ENCODE results near the gene RAB11FIP5. TPM values are rescaled to one million over a fixed set of nuclear protein-coding genes. Genes with fewer than 3 reads are reported as not detected.

RAB11FIP5 gene
- total RNA-seq, 4 donors from 2014 or later, result 27.1 to 35.3 (median 33.7) TPM

DNA sequence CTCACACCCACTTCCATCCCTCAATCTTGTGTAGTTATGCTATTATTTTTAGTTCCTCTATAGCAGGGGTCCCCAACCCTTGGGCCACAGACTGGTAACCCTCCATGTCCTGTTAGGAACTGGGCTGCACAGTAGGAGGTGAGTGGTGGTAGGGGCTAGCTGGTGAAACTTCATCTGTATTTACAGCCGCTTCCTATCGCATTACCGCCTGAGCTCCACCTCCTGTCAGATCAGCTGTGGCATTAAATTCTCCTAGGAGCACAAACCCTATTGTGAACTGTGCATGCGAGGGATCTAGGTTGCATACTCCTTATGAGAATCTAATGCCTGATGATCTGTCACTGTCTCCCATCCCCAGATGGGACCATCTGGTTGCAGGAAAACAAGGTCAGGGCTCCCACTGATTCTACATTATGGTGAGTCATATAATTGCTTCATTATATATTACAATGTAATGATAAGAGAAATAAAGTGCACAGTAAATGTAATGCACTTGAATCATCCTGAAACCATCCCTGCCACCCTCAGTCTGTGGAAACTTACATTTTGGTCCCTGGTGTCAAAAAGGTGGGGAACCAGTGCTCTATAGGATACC is 1.6 kb upstream of the RAB11FIP5 start:
- DNase-seq, result no peak
- Histone ChIP-seq H3K4me1 (peaks cover 27 to 31% of the 10 kb centered on the region in 2 donors), H3K9me3 (no peaks in the 10 kb centered on the region), H3K27ac (no peak overlapping the region), H3K27me3 (no peaks in the 10 kb centered on the region), H3K36me3 (no peaks in the 10 kb centered on the region), H3K4me3 (no peak overlapping the region)
- TF ChIP-seq POLR2A (IDR thresholded peaks at IDR 0.05), result no peak
- TF ChIP-seq, protein P1, sequence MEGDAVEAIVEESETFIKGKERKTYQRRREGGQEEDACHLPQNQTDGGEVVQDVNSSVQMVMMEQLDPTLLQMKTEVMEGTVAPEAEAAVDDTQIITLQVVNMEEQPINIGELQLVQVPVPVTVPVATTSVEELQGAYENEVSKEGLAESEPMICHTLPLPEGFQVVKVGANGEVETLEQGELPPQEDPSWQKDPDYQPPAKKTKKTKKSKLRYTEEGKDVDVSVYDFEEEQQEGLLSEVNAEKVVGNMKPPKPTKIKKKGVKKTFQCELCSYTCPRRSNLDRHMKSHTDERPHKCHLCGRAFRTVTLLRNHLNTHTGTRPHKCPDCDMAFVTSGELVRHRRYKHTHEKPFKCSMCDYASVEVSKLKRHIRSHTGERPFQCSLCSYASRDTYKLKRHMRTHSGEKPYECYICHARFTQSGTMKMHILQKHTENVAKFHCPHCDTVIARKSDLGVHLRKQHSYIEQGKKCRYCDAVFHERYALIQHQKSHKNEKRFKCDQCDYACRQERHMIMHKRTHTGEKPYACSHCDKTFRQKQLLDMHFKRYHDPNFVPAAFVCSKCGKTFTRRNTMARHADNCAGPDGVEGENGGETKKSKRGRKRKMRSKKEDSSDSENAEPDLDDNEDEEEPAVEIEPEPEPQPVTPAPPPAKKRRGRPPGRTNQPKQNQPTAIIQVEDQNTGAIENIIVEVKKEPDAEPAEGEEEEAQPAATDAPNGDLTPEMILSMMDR (IDR thresholded peaks at IDR 0.05 in 4 of 5, conservative IDR thresholded peaks at IDR 0.05 in 1 of 5), result no peak
- intact Hi-C loops (cut with DNase I; ENCODE audit: low total_unique reads) (loop anchor here (5.0 to 10.0 kb wide), 4 partner anchors 98 to 1172 kb away; partner anchors contain the start of genes ALMS1, CCT7, PRADC1 and SMYD5), in situ Hi-C loops (cut with MboI; ENCODE audit: low sequenced_read_pairs in 4 of 4) (no loop called here)
- ATAC-seq, result no peak

DNA sequence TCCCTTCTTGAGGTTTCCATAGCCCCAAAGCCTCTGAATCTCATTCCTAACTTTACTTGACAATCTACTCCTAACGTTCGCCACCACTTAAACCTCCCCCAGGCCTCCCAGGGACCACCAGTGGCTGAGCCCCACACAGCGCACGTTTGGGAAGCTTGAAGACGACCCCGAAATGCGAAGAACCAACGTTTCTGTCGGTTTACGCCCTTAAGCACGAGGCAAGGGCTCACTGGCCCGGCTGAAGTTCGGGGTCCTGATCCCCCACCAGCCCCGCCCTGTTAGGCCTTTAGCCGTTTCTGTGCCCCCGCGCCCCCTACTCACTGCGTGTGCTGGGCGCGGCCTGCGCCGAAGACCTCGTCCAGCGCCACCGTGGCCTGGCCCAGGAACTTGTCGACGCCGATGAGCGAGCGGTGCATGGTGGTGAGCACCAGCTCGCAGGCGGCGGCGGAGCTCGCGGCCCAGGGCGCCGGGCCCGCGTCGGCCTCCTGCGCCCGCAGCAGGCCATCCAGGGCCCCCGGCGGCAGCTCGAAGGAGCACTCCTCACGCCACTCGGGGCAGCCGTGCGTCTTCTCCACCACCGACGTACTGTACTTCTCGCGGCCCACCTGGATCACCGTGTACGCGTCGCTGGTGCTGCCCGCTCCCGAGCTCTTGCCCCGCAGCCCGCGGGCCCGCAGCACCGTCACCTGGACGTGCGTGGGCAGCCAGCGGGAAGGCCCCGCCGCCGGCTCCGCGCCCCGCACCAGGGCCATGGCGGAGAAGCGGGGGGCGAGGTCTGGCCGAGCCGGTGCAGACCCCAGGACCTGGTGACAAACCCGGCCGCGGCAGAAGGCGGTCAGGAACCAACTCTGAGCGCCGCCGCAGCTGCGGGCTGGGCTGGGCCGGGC is 479 bp downstream of the RAB11FIP5 start:
- intact Hi-C loops (cut with DNase I; ENCODE audit: low total_unique reads) (loop anchor here (1.0 to 10.0 kb wide), 5 partner anchors 41 to 1170 kb away; partner anchors contain the start of genes ALMS1, CCT7, PRADC1 and SFXN5), in situ Hi-C loops (cut with MboI; ENCODE audit: low sequenced_read_pairs in 4 of 4) (no loop called here)
- H3K9me3 ChIP-seq, result no peaks in the 10 kb centered on the region
- H3K4me3 ChIP-seq, result peak overlapping the region; percentile 77 to 97 (median 85)
- H3K27me3 ChIP-seq, result no peaks in the 10 kb centered on the region
- TF ChIP-seq, protein P1 (IDR thresholded peaks at IDR 0.05 in 4 of 5, conservative IDR thresholded peaks at IDR 0.05 in 1 of 5), result peak in 1 of 5 experiments; percentile 13
- TF ChIP-seq POLR2A (IDR thresholded peaks at IDR 0.05), result peak; percentile 70 to 75
- ATAC-seq (peak; percentile 46 to 48), DNase-seq (no peak)
- H3K27ac ChIP-seq, result peak overlapping the region; percentile 81 to 96 (median 87)
- no peaks in the 10 kb centered on the region for H3K36me3 ChIP-seq
- peaks cover 39 to 40% of the 10 kb centered on the region in 2 donors for H3K4me1 ChIP-seq

DNA sequence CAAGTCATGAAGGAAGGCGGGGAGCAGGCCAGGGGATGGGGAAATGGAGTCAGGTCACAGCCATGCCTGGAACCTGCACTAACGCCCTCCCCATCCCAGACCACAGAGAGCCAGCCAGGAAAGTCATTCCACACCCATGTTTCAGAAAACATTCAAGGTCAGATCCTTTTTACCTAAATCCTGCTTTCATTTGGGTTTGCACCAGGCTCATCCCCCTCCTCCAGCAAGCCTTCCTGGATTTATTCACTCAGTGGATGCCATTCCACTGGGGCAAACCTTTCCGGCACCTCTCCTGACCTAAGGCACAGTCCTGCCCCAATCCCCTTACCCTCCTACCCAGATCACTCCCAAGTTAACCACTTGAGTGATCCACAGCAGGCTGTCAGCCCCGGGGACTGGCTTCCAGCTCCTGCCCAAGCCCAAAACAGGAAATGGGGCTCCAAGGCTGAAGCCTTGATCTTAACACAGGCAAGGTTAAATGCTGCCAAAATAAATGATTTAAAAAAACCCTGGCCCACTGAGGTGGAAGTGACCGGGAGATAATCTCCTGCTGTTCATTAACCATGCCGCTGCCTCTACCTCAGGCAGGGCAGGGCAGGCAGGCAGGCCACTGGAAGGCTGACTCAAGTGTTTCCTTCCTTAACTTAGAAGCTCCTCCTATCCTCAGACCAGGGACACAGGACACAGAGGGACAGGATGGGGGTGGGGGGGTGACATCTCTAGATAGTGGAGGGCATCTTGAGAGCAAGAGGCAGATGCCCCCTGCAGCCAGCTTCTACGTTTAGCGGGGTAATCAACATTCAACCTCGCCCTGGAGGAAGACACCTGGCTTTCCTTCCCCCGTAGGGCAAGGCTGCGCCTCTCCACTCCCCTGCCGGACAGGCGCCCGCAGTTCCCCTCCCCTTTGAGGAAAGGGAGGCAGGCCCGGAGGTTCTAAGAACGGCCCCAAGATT is 1.4 kb downstream of the RAB11FIP5 start:
- Histone ChIP-seq H3K27me3 (no peaks in the 10 kb centered on the region), H3K4me1 (peaks cover 43 to 47% of the 10 kb centered on the region in 2 donors), H3K9me3 (no peaks in the 10 kb centered on the region), H3K27ac (peak overlapping the region; percentile 81 to 96 (median 87)), H3K36me3 (no peaks in the 10 kb centered on the region), H3K4me3 (peak overlapping the region; percentile 77 to 97 (median 85))
- DNase-seq (peak; percentile 22 to 23), ATAC-seq (peak; percentile 14 to 39)
- TF ChIP-seq, protein P1 (IDR thresholded peaks at IDR 0.05 in 4 of 5, conservative IDR thresholded peaks at IDR 0.05 in 1 of 5), result no peak
- TF ChIP-seq POLR2A (IDR thresholded peaks at IDR 0.05), result peak; percentile 27 to 32
- in situ Hi-C loops (cut with MboI; ENCODE audit: low sequenced_read_pairs in 4 of 4) (no loop called here), intact Hi-C loops (cut with DNase I; ENCODE audit: low total_unique reads) (loop anchor here (1.0 to 10.0 kb wide), 5 partner anchors 40 to 1169 kb away; partner anchors contain the start of genes ALMS1, CCT7, PRADC1 and SFXN5)
